ENCODE results near the gene PARVA.

Gene PARVA

DNA sequence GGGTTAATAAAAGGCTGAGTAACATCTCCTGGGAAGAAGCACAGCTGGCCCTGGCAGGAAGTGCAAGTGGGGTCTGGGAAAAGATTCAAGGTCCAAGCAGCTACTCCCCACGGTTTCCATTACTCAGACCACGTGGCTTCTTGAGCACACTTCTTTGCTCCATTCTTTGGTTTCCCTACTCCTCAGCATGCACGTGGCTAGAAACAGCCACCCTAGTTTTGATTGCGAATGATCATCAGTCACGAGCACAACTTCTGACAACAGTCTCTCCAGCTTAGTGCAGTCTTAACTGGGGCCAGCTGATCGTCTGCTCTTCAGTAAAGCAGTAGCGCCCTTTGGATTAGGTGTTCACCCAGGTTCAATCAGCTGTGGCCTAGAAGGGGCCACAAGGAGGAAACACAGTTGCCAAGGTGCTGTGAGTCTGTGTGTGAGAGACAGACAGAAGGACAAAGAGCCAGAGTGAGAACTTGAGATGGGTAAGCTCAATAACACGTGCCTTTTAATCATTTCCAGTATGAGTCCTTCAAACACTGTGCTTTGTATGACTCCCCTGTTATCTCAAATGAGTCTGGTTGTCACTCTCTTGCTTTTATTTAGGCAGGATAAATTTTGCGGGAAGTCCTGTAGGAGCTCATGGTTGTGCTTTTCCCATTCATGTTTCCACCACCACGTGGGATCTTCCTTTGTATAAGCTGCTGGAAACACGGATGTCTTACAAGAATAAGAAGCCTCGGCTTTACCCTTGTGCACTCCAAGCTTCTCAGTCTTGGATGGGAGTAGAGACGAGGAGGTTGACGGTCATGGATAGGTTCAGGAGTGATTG, 901 bp upstream of the PARVA start:
- no peak for DNase-seq

DNA sequence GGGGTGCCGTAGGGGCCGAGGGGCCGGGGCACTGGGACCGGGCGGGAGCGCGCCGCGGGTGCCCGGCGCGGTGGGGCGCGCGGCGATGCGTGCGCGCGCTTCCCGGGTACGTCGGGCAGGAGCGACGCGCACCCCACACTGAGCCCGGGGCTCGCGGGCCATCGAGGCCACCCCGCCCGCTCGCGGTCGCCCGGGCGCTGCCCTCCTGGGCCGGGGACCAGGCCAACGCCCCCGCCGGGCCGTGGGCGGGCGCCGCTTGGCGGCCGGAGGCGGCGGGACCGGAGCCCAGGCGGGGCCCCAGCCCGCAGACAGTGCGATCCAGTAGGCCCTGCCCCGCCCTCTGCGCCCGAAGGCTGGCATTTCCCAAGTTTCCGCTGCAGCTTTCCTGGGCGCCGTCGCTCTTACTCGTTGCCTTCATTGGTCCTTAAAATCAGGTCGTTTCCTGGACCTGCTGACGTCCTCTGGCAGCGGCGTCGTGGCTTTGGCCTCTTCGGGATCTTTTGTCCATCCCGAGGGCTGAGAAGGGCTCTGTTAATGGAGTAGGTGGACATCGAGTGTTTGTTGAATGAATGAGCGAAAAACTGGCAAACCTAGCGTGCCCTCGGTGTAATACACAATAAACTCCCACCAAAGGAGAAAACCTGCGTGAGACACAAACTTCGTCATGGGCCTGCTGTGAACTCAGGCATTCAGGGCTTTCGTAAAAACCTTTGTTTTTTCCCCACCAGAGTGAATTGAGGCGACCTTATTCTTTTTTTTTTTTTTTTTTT, 638 bp downstream of the PARVA start:
- DNase-seq = peak in 41 of 58 donors; percentile 5 to 82 (median 43)

DNA sequence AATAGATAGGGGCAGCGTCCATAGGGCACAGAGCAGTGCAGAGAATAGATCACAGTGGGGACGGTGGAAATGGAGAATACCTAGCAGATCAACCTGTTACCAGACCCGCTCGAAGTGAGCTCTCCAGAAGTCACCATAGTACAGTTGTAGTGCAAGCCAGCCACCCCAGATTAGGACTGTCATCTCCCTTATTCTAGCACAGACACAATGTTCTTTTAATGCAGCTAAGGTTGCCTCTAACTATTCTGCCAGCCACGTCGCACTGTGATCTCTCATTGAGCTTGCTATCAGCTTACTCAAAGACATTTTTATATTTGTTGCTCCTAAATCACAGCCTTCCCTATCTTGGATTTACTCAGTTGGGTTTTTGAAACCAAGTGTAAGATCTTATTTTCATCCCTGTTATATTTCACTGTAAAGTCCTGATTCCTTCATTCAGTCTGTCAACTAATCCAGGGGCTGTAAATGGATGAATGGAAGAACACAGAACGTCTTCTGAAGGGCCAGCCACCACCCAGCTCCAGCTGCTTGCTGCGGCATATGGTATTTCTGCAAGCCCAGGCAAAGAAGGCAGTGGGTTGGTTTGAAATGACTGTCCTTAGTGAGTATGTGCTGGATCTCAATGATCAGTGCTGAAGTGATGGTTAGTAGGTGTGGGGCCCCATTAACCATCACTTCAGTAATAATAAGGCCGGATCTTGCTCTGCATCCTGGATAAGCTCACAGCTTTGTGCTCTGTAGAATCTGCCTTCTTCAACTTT, 3.4 kb downstream of the PARVA start:
- DNase-seq = no peak

DNA sequence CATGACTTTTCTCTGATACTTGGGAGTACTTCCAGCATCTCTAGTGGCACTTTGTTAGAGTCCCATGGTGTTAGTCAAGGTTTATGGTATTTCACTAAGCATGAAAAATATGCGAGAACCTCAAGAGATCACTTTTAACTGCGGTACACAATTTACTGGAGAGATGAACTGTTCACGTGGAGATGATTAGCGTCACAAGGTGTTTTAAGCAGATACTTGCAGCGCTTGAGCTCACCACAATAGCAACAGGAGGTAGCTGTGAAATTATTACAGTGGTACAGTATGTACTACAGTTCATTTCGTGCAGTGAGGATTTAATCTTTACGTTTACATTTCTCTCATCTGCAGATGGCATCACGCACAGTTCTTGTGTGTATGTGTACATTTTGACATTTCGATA, 4.5 kb downstream of the PARVA start:
- no peak for DNase-seq

DNA sequence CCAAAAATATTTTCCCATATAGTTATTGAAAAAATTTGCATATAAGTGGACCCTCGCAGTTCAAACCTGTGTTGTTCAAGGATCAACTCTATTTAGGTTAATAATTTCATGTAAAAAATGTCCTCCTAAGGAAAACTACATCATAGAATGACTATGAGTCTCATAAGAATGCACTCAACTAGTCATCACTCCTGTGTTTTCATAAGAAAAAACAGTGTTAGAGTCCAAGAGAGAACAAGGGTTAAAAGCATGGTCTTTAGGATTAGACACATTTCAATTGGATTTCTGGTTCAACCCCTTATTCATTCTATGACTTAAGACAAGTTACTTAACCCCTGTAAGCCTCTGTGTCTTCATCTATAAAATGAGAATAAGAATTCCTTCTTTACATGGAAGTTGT, 5.1 kb downstream of the PARVA start:
- no peak for DNase-seq

DNA sequence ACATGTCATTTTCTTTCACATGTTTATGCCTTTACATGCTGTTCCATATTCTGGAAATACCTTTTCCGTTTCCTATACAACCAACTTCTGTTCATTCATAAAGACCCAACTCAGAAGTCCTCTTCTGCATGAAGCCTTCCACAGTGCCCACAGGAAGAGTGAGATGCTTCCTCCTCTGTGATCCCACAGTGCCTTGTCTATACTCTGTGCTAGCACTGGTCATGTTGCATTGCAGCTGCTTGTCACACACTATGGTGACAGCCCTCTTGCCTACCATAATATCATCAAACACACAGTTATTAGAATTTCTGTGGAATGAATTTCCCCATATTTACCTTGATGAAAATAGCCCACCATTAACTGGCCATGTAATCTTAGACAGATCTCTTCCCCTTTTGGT, 8.9 kb downstream of the PARVA start:
- no peak for DNase-seq

- DNase-seq = no peak
These were observed 9.4 kb downstream of the PARVA start for GRCh38 chr11:12386745-12387144.

DNA sequence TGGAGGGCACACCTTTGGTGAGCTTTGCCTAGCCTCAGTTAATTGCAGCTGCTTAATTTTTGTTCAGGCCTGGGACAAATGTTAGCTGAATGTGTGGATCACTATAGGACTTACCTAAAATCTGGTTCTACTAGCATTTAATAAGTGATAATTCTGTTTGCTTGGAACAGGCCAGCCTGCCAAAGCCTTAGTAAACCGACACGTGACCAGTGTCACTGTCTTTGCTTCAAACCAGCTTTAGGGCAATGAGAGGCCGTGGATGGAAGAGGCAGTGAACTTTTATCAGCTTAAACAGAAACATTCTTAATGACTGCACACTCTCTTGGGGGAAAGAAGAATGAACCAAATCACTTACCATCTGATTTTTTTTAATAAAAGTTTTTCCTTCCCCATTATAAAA, 10.8 kb downstream of the PARVA start:
- no peak for DNase-seq

DNA sequence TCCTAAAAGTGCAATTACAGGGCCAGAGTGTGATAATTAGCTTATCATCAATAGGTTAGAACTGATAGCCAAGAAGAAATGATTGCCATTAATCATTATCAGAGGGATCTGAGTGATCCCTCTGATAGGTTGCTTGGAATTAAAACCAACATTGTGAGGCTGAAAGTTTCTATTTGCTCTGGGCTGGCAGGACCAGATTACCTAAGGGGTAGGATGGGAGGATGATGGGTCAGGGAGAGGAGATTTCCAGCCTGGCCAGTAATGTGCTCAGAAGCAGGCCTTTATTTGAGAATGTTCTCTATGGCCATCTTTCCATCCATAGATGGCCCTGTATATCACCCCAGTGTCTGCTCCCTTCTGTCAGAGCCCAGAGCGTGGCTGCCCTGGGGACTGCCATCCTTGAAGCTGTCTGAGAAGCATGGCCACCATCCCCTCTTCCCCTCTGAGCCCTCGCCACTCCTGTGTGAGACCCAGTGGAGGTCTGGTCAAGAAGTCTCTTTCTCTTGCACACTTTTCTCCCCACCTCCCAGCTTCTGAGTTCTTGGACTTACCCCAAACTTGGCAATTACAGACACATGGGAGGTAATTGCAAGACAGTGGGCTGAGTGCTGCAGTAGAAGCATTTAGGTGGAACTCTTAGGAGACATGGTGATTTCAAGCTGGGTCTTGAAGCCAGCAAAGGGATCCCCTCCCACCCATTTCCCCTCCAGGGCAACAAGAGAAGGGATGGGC, 11.7 kb downstream of the PARVA start:
- no peak for DNase-seq

GRCh38 chr11:12389676-12390657, 12.6 kb downstream of the PARVA start:
- no peak for DNase-seq

GRCh38 chr11:12390687-12391110, 13.3 kb downstream of the PARVA start:
- DNase-seq = no peak

GRCh38 chr11:12392672-12393071, 15.3 kb downstream of the PARVA start:
- no peak for DNase-seq

GRCh38 chr11:12393691-12394090, 16.3 kb downstream of the PARVA start:
- no peak for DNase-seq

GRCh38 chr11:12394601-12395000, 17.2 kb downstream of the PARVA start:
- DNase-seq = no peak

- DNase-seq = no peak
These were observed 18.0 kb downstream of the PARVA start for GRCh38 chr11:12395333-12395732.

GRCh38 chr11:12397931-12398334, 20.6 kb downstream of the PARVA start:
- no peak for DNase-seq

GRCh38 chr11:12399355-12399754, 22.0 kb downstream of the PARVA start:
- no peak for DNase-seq

DNA sequence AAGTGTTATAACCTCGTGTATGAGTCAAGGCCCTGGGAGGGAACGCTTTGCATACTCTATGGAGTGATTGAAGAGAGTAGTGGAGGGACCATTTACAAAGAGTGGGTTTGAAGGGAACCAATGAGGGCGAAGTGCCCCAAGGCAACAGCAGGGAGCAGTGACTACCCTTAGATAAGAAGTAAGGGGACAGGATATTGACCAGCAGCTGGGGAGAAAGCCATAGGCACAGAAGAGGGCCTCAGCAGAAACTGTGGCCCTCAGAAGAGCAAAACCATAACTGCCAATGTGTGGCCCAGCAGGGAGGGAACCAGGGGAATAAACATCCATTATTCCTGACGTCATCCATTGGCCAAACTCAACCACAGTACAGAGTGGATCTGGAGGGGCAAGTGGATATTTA, 24.7 kb downstream of the PARVA start:
- DNase-seq = no peak

GRCh38 chr11:12402691-12403120, 25.3 kb downstream of the PARVA start:
- no peak for DNase-seq
